ENCODE data around the gene ZNF268. TPM values are rescaled to one million over a fixed set of nuclear protein-coding genes. Genes with fewer than 3 reads are reported as not detected.

The ZNF268 gene
- total RNA-seq, 1 experiment from 2014 or later, result 23.4 TPM

- Mint-ChIP-seq H3K4me3 (ENCODE audit: unreplicated experiment) (no peak overlapping the region), H3K4me1 (ENCODE audit: insufficient read depth, unreplicated experiment) (no peaks in the 10 kb centered on the region), H3K36me3 (ENCODE audit: insufficient read depth, unreplicated experiment) (peaks cover 12% of the 10 kb centered on the region), H3K27me3 (ENCODE audit: insufficient read depth, unreplicated experiment) (no peaks in the 10 kb centered on the region), H3K9me3 (ENCODE audit: unreplicated experiment) (peaks cover 37% of the 10 kb centered on the region), H3K27ac (ENCODE audit: low read depth, unreplicated experiment) (no peak overlapping the region)
- ChIA-PET POLR2A (no interaction called here), CTCF (no interaction called here)
- no peak for DNase-seq (ENCODE audit: unreplicated experiment)
- TF ChIP-seq CTCF (IDR thresholded peaks at IDR 0.05; ENCODE audit: unreplicated experiment), result no peak
- intact Hi-C loops (cut with micrococcal nuclease), result no loop called here
- no TSS peak for BruUV-seq (replicated peaks)
Observed at GRCh38 chr12:133233006-133233405, 51.7 kb downstream of the ZNF268 start.

GRCh38 chr12:133233993-133234564 is 52.8 kb downstream of the ZNF268 start:
- Mint-ChIP-seq H3K4me3 (ENCODE audit: unreplicated experiment) (no peak overlapping the region), H3K4me1 (ENCODE audit: insufficient read depth, unreplicated experiment) (no peaks in the 10 kb centered on the region), H3K27ac (ENCODE audit: low read depth, unreplicated experiment) (no peak overlapping the region), H3K9me3 (ENCODE audit: unreplicated experiment) (peaks cover 28% of the 10 kb centered on the region), H3K27me3 (ENCODE audit: insufficient read depth, unreplicated experiment) (no peaks in the 10 kb centered on the region), H3K36me3 (ENCODE audit: insufficient read depth, unreplicated experiment) (peaks cover 12% of the 10 kb centered on the region)
- ChIA-PET POLR2A (no interaction called here), CTCF (no interaction called here)
- no peak for TF ChIP-seq CTCF (IDR thresholded peaks at IDR 0.05; ENCODE audit: unreplicated experiment)
- intact Hi-C loops (cut with micrococcal nuclease), result no loop called here
- no peak for DNase-seq (ENCODE audit: unreplicated experiment)
- BruUV-seq (replicated peaks), result no TSS peak

GRCh38 chr12:133234971-133235370 is 53.7 kb downstream of the ZNF268 start:
- no peaks in the 10 kb centered on the region for H3K4me1 Mint-ChIP-seq (ENCODE audit: insufficient read depth, unreplicated experiment)
- no peak overlapping the region for H3K4me3 Mint-ChIP-seq (ENCODE audit: unreplicated experiment)
- DNase-seq (ENCODE audit: unreplicated experiment), result no peak
- POLR2A ChIA-PET, result no interaction called here
- peaks cover 6% of the 10 kb centered on the region for H3K36me3 Mint-ChIP-seq (ENCODE audit: insufficient read depth, unreplicated experiment)
- H3K9me3 Mint-ChIP-seq (ENCODE audit: unreplicated experiment), result peaks cover 27% of the 10 kb centered on the region
- CTCF ChIA-PET, result no interaction called here
- intact Hi-C loops (cut with micrococcal nuclease), result no loop called here
- H3K27me3 Mint-ChIP-seq (ENCODE audit: insufficient read depth, unreplicated experiment), result no peaks in the 10 kb centered on the region
- H3K27ac Mint-ChIP-seq (ENCODE audit: low read depth, unreplicated experiment), result no peak overlapping the region
- no TSS peak for BruUV-seq (replicated peaks)
- TF ChIP-seq CTCF (IDR thresholded peaks at IDR 0.05; ENCODE audit: unreplicated experiment), result no peak

- ChIA-PET POLR2A (no interaction called here), CTCF (no interaction called here)
- no peaks in the 10 kb centered on the region for H3K4me1 Mint-ChIP-seq (ENCODE audit: insufficient read depth, unreplicated experiment)
- no peak within 1 kb of the TSS for H3K4me3 Mint-ChIP-seq (ENCODE audit: unreplicated experiment)
- no peaks in the 10 kb centered on the region for H3K36me3 Mint-ChIP-seq (ENCODE audit: insufficient read depth, unreplicated experiment)
- no TSS peak for BruUV-seq (replicated peaks)
- no peaks in the 10 kb centered on the region for H3K27me3 Mint-ChIP-seq (ENCODE audit: insufficient read depth, unreplicated experiment)
- intact Hi-C loops (cut with micrococcal nuclease), result no loop called here
- no peak for DNase-seq (ENCODE audit: unreplicated experiment)
- no peak for TF ChIP-seq CTCF (IDR thresholded peaks at IDR 0.05; ENCODE audit: unreplicated experiment)
- H3K27ac Mint-ChIP-seq (ENCODE audit: low read depth, unreplicated experiment), result no peak within 1 kb of the TSS
- peaks cover 22% of the 10 kb centered on the region for H3K9me3 Mint-ChIP-seq (ENCODE audit: unreplicated experiment)
Observed at GRCh38 chr12:133235401-133236112, 54.3 kb downstream of the ZNF268 start, which contains the start of gene ANHX. Gene ANHX, minus strand, starts transcription at chr12:133235877. Its CDS starts 1,521 bp downstream, at chr12:133234356.

Measured in MCF 10A (cell line).